Astrocyte of the hippocampus (primary cell): ENCODE data around the gene CAST.
"Not testable (repeated sequence)": the region's sequence is repeated elsewhere in the genome, so short reads cannot be mapped to it uniquely, and the experiment has no call there.

Experiments used
- DNase-seq: peaks from one replicate; pipeline ENCODE4 v3.0.0; 2011; ENCODE audit warnings: low read depth, low spot score

Gene CAST

DNA sequence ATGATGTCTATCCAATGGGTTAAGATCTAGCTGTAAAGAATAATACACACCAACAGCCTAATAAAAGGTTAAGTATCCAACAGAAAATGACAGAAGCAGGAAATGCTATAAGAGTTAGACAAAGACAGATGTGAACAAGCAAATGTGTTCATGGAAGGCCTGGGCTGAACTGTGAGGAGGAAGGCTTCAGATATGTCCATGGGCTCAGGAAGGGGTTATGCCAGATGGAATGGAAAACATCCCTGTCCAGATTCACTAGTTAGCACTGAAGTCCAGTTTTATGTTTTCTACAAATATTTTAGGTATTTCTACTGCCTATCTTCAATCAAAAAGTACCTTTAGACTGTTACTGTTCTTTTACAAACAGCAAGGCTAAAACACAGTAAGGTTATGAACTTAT lies 118.5 kb downstream of the CAST start:
- DNase-seq: no peak

DNA sequence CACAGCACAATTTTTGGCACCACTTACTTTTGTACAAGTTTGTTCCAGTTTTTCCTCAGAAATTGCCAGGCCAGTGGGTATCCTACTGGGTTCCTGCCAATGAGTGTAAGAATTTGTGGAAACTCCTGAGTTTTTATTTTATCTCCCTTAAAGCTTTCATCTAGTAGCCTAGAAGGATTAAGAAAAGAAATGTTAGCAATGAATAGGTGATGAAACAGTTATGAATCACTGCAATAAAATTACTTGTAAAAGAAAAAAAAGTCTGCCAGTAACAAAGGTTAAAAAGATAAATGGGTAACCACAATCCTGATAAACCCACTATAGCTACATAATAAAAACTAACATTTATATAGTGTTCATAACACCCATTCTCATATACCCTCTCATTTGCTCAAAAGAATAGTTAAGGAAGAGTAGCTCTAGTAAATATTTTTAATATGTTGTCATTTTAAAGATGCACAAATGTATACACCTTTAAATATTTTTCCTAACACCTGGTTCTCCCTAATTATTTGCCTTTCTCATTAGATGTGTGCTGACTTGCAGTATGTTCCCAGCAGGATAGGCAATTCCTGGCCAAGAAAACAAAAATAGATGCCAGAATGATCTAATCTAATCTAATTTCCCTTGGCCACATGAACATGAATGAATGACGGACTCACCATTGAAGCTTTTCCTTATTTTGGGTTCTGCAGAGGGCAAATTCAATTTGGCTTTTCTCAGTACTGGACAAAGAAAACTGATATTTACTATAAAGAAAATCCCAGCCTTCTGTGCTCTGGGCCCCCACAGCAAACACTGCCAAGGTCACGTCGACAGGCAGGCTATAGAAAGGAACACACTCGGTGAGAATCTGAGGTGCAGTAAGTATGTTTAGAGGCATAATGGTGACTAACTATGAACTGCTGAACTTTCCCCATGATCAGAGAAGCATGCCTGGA lies 119.1 kb downstream of the CAST start:
- peak; percentile 67 for DNase-seq

DNA sequence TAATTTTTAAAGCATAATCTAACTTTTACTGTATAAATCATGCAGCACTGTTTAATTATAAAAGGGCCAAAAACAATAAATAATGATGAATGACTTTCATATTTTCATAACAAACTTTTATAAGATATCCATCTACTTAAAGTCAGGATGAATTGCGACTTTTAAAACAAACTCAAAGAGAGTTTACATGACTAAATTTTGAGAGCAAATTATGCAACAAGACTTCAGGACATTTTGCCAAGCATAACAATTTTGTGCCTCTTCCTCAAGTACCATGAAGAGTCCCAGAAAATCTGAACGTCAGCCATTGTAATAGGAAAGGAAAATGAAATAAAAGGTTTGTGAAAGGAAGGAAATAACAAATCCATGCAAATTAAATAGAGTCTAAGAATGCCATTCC lies 121.2 kb downstream of the CAST start:
- DNase-seq: no peak

DNA sequence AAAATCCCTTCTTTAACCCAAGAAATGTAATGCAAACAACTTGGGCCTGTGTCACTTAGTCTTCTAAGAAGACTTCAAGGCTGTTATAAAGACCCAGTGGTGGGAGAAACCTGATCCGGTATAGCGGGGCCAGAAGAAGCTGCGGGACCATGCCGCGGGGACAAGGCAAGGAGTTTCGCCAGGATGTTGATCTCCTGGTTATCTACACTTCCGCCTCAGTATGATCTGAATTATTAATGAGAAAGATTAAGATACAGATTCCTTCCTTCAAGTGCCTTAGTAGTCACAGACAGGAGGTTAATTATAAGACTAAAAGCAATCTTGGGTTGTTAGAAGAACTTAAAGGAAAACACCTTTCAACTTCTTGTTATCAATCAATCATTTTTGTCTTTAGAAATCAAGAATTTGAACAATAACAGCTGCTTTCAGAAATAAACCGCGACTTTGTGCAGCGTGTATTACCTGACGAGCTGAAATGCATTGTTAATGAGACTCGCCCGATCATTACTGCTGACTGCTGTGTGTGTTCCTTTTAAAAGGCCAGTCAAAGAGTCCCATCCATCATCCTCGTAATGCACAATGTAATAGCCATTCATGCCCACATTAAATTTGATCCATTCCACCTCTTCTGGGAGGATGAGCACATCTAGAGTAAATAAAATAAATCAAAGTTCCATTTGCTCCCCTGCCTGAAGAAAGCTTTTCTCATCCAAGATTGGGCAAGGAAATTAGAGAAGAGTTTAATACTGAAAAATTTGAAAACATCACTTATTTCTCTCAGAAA lies 123.3 kb downstream of the CAST start:
- DNase-seq: no peak

DNA sequence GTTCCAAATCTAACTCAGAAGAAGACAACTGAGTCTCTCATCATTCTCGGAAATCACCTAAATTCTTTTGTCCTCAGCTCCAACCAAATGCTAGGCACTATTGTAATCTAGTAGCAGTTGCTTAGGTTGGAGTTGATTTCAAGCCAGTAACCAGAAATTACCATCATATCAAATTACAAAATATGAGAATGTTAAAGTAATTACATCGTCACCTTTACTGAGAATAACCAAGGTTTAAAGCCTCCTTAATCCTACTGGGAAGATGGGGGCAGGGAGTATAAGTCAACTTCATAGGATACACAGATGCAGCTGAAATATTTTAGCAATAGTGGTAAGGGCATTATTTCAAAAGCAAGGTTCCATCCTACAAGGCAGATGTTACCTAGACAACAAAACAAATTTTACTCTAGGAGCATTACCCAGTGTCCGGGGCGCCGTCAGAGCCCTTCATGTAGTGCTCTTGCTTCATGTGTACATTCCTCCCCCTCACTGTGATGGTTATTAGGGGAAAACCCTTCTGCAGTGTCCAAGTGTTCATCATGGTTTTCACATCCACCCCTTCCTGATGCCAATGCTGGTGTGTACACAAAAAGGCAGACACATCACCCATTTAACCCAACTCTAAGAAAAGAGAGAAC lies 126.1 kb downstream of the CAST start:
- no peak for DNase-seq

DNA sequence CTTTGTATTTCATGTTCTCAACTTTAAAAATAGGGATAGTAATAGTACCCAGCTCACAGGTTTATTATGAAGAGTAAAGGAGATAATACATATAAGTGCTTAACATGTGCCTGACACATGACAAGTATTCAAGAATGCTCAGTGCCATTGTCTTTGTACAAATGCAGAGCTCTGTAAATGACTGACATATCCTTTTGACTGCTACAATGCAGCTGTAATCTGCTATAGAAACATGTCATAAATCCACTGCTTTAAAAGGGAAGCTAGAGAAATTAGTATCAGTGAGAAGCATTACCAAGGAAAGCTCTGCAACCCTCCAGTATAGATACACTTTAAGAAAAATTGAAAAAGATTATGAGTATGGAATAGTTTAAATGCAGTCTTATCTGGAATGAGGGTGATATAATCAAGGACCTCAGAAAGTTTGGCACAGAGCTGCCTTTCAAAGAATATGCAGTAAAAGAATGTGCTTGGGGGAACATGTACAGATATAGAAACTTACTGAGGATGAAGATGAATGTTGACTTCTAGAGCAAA lies 127.7 kb downstream of the CAST start:
- no peak for DNase-seq

DNA sequence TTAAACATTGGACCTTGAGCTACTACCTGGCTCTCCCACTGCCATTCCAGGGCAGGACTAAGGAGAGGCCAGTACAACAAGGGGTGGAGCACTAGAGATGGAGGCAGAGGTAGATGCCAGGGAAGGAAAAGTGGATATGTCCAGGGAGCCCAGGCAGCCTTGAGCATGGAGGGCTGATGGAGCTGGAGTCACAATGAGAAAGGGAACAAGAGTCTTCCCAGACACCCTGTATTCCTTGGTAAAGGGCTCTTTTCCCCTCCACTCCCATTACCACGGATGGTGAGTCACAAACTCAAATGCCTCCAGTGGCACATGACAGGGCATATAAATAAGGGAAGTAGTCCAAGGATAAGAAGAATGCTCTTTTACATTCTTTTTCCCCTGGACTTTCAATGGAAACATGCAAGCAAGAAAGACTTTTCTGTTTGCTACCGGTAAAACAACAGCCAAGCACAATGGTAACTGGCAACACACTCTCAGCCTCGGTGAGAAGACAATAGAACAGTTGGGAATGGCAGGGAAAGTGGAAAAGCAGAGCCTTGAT lies 128.9 kb downstream of the CAST start:
- peak; percentile 84 for DNase-seq

DNA sequence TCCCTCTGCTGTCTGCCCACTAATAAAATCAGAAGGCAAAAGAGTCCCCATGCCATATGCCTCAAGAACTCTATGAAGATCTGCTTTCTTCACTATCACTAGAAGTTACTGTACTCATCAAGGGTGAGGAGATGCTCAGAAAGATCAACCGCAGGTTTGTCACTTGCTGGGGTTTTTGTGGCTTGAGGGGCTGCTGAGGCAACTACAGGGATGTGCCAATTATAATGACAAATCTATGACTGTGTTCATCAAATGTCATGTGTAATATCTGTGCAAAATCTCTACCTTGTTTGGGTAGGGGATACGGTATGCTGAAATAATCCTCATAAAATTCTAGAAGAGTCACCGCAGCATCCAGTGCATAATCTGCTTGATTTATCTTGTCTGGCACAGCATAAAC lies 132.6 kb downstream of the CAST start:
- no peak for DNase-seq

DNA sequence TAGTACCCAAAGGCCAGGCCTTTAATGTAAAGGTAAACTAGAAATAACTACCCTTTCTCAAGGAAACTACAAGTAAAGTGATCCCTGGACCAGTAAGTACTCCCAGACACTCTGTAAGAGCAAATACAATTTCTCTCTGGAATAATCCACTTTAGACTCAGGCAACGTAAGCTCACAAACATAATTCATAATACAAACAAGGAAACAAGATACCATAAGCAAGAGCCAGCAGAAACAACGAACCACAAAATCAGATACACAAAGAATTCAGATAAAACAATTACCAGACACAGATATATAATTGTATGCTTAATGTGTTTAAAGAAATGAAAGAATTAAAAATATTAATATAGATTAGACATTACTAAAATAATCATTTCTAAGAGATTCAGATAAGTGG lies 133.4 kb downstream of the CAST start:
- no peak for DNase-seq

DNA sequence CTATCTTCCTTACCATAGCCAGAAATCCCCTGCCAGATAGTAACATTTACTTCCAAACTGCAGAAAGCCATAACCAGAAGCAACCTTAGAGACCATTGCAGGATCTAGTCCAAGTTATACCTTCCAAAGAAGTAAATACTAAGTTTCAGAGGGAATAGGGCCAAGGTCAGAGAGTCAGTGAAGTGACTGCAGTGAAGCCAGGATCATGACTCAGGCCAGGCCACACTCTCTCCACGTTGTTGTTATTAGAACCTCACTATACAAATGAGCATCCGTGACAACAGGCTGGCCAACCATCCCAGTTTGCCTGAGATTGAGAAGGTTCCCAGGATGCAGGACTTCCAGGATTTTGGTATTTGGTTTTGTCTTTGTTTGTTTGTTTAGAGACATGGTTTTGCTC lies 134.3 kb downstream of the CAST start:
- no peak for DNase-seq

DNA sequence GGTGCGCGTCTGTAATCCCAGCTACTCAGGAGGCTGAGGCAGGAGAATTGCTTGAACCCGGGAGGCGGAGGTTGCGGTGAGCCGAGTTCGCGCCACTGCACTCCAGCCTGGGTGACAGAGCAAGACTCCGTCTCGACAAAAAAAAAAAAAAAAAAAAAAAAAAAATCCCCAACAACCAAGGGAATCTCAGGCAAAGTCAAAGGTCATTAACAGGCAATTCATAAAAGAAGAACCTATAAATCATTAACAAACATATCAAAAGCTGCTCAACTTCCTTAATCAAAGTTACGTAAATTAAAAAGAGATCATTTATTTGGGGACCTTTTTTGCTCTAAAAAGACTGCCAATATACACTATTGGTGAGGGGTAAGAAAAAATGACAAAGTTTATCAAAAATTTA lies 139.5 kb downstream of the CAST start:
- not testable (repeated sequence) for DNase-seq

DNA sequence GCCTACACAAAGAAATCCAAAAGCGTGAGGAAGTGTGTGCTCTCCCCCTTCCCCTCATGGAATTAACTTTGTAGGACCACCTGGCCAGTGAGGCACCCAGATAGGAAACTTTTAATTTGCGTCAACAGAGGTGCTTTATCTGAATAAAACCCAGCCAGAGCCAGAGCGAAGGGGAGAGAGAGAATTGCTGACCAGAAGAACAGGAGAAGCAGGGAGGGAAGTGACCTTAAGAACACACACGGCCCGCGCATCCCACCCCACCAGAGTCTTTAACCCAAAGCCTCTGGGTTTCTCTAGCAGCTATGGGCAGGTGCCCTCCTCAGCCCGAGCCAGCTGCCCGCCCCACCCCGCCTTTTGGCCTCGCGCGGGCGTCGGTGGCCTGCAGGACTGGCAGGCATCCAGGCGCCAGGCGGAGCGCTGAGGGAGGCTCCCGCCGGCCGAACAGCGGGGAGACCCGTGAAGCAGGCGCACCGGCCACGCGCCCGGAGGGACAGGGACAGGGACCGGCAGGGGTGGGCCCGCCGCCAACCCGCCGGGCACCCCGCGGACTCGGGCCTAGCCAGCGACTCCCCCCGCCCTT lies 145.0 kb downstream of the CAST start:
- DNase-seq: peak; percentile 90

DNA sequence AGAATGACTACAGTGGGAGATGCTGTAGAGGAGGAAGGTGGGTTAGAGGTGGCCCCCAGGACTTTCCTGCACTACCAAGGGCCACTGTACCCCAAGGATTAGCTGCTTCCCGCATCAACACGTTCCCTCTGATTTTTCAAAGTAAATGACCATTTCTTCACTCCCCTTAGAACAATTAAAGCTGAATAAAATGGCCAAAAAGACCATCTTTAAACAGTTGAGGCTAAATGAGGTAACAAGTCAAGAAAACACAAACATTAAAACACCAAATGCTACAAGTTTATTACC lies 146.3 kb downstream of the CAST start:
- no peak for DNase-seq

DNA sequence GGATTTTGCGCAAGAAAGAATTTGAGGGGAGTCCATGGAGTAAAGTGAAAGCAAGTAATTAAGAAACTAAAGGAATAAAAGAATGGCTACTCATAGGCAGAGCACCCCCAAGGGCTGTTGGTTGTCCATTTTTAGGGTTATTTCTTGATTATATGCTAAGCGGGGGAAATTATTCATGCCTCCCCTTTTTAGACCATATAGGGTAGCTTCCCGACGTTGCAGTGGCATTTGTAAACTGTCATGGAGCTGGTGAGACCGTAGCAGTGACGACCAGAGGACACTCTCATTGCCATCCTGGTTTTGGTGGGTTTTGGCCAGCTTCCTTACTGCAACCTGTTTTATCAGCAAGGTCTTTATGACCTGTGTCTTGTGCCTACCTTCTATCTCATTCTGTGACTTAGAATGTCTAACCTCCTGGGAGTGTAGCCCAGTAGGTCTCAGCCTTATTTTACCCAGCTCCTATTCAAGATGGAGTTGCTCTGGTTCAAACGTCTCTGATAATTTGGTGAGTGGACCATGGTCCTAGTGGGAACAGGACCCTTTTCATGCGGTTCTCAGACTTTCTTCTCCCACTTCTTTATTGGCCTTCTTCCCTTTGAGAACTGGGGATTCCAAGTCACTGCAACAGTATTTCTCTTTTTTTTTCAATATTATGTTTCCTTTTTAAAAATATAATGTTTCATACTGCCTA lies 146.8 kb downstream of the CAST start:
- DNase-seq: no peak

DNA sequence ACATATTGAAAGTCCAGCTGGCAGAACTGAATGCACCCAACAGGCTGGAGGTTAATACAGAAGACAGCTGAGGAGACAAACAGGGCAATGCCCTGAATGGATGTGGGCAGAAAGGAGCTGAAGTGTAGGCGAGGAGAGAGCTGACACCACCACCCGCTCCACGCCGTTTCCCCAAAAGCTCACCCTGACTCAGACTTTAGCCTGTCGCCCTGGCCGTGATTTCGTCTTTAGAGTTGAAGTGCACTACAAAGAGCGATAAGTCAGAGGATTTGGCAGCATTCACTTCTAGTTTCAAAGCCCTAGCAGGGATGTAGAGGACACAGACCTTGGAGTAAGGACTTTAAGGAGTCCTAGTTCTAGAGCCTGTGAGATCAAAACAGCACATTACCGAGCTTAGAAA lies 147.7 kb downstream of the CAST start:
- no peak for DNase-seq

DNA sequence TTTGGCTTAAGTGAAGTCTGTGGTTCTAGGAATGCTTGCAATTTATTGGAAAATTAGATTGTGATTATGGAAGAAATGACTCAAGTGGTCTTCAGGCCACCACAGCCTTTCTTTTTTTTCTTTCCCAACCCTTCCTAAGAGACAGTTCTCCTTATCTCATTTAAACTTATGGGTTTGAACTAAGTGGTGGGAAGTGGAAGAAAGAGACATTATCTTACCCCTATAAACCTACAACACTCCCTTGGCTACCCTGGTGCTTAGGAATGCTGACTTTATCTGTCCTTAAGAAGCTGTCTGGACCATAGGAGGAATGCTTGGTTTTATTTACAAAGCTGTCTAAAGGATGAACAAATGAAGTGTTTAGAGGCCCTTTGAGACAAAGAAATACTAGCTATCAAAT lies 150.7 kb downstream of the CAST start:
- no peak for DNase-seq

DNA sequence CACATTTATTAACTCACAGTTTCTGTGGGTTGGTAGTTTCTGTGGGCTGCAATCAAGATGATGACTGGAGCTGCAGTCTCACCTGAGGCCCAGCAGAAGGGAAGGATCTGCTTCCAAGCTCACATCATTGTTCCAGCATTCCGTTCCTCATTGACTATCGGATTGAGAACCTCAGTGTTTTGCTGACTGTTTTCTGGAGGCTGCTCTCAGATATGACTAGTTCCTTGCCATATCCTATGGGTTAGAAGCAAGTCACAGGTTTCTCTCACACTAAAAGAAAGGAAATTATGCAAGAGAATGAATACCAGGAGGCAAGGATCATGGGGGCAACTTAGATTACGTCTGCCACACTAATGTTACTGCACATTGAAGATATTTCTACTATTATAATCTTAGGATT lies 151.9 kb downstream of the CAST start:
- no peak for DNase-seq

DNA sequence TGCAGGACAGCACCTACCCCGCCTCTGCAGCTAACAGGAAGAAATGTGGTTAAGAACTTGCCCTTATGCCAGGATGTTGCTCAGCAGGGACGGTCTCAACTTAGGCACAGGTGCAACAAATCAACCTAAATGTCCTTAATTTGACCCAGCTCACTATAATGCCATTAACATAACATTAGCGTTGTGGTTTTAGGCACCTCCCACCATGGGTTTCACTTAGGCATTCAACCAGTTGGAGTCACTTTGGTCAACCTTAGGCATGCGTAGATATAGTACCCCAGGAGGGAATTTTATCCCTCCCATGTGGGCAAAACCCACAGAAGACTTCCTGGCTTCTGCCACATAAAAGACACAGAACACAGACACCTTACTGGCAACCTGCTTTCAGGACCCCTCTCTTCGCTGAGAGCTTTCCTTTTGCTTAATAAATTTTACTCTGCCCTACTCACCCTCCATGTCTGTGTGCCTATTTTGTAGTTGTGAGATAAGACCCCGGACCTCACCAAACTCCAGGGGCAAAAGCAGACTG lies 154.3 kb downstream of the CAST start:
- DNase-seq: no peak

DNA sequence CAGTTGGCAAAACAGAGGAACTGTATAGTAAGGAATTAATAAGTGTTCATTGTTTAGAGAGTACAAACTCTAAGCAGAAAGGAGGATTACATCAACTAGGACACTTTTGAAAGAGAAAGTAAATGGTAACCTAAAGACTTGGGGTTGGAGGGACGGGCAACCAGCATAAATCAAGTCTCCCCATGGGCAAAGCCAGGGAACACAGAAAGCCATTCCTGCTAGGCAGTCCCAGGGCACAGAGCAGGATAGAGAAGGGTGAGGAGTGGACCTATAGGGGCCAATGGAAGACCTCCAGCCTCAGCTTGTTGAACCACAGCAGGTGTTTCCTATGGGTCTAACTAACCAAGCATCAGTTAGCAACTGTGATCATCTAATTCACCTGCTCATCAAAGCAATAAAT lies 154.8 kb downstream of the CAST start:
- no peak for DNase-seq

DNA sequence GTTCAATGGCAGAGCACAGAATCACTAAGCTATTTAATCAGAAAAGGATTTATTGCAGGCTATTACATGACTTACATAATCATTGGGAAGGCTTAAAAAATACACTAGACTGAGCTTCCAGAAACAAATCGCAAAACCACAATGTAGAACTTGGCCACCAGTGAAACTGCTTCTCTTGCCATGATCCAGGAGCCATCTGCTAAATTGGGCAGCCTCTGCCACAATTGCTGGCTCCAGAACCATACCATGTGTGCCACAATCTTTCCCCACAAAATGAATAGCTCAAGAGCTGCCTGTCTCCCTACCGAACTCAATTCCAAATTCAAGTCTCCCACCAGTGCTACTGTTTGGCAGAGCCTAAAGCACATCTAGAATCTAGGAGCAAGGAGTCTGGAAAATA lies 155.3 kb downstream of the CAST start:
- DNase-seq: no peak
